Activated CD4-positive, alpha-beta T cell treated with anti-CD3 and anti-CD28 coated beads for 1 hour (primary cell): ENCODE measurements around the gene LAMP1.
"Not testable (repeated sequence)": the region's sequence is repeated elsewhere in the genome, so short reads cannot be mapped to it uniquely, and the experiment has no call there.

Source experiments
- DNase-seq: peaks from one replicate; pipeline ENCODE4 v3.0.0-alpha.2; 2020

The LAMP1 gene

GRCh38 chr13:113358653-113359190, 61.7 kb downstream of the LAMP1 start:
- no peak for DNase-seq

GRCh38 chr13:113359571-113359970, 62.5 kb downstream of the LAMP1 start:
- DNase-seq = no peak

GRCh38 chr13:113360446-113360845, 63.4 kb downstream of the LAMP1 start:
- no peak for DNase-seq

- no peak for DNase-seq
These were observed 64.4 kb downstream of the LAMP1 start for GRCh38 chr13:113361406-113361805.

GRCh38 chr13:113364311-113364889, 67.4 kb downstream of the LAMP1 start:
- no peak for DNase-seq

- DNase-seq = no peak
These were observed 68.0 kb downstream of the LAMP1 start for GRCh38 chr13:113364901-113365582.

- no peak for DNase-seq
These were observed 68.5 kb downstream of the LAMP1 start for GRCh38 chr13:113365583-113365970.

GRCh38 chr13:113365971-113366588, 69.0 kb downstream of the LAMP1 start:
- no peak for DNase-seq

GRCh38 chr13:113367020-113367560, 70.1 kb downstream of the LAMP1 start:
- no peak for DNase-seq

- DNase-seq = no peak
These were observed 70.7 kb downstream of the LAMP1 start for GRCh38 chr13:113367771-113368170.

- not testable (repeated sequence) for DNase-seq
These were observed 71.3 kb downstream of the LAMP1 start for GRCh38 chr13:113368353-113368752.

- DNase-seq = no peak
These were observed 72.2 kb downstream of the LAMP1 start for GRCh38 chr13:113369189-113369588.

- no peak for DNase-seq
These were observed 72.8 kb downstream of the LAMP1 start for GRCh38 chr13:113369881-113370280.

- DNase-seq = no peak
These were observed 74.0 kb downstream of the LAMP1 start for GRCh38 chr13:113371061-113371460.

GRCh38 chr13:113371701-113372100, 74.7 kb downstream of the LAMP1 start:
- DNase-seq = not testable (repeated sequence)
